HepG2 (cell line): ENCODE measurements around the gene HTRA3. TPM values are rescaled to one million over a fixed set of nuclear protein-coding genes. Genes with fewer than 3 reads are reported as not detected.

Experiments
- AHR ChIP-seq: IDR thresholded peaks from 2 replicates; pipeline ENCODE4 v1.6.1; 2018; ENCODE audit warnings: missing genetic modification reagents, missing compliant biosample characterization
- ARID5B ChIP-seq: IDR thresholded peaks from 2 replicates; pipeline ENCODE4 v1.4.0; 2020; ENCODE audit warnings: mild to moderate bottlenecking, missing genetic modification reagents
- BHLHE40 ChIP-seq: IDR thresholded peaks from 2 replicates; pipeline ENCODE4 v1.6.1; 2011; ENCODE audit warnings: low read length, improper control_type of control experiment
- CCAR2 ChIP-seq: fragments of 200-400 bp; formaldehyde crosslinking; optimal IDR thresholded peaks from 2 replicates; pipeline ENCODE3; 2018; ENCODE audit warnings: low read depth, mild to moderate bottlenecking, low read length, moderate library complexity
- FIP1L1 ChIP-seq: fragments of 200-400 bp; formaldehyde crosslinking; IDR thresholded peaks from 2 replicates; pipeline ENCODE4 v1.6.1; 2018; ENCODE audit warnings: low read depth, mild to moderate bottlenecking, low read length, moderate library complexity, borderline replicate concordance; ENCODE audit not compliant: insufficient read depth
- HIC2 ChIP-seq: sonication (generic); formaldehyde crosslinking; IDR thresholded peaks from 2 replicates; pipeline ENCODE4 v1.9.0; 2022; ENCODE audit warnings: low read depth, missing genetic modification reagents
- HNF4A ChIP-seq: sonication (generic); formaldehyde crosslinking; IDR thresholded peaks from 2 replicates; pipeline ENCODE4 v1.4.0; 2020; ENCODE audit warnings: missing genetic modification reagents
- KDM5B ChIP-seq: sonication (generic); formaldehyde crosslinking; IDR thresholded peaks from 2 replicates; pipeline ENCODE4 v1.4.0; 2020; ENCODE audit warnings: missing genetic modification reagents, mild to moderate bottlenecking, borderline replicate concordance
- MBNL3 ChIP-seq: fragments of 250-450 bp; sonication (Bioruptor Pico); conservative IDR thresholded peaks from 2 replicates; pipeline ENCODE4 v1.8.0; 2022; ENCODE audit warnings: mild to moderate bottlenecking, inconsistent platforms
- RXRA ChIP-seq: sonication (generic); formaldehyde crosslinking; IDR thresholded peaks from 2 replicates; pipeline ENCODE4 v1.5.1; 2020; ENCODE audit warnings: missing genetic modification reagents
- U2AF2 ChIP-seq: fragments of 200-400 bp; formaldehyde crosslinking; IDR thresholded peaks from 2 replicates; pipeline ENCODE4 v1.6.1; 2017; ENCODE audit warnings: low read depth, mild to moderate bottlenecking, low read length
- ZHX1 ChIP-seq: sonication (generic); formaldehyde crosslinking; IDR thresholded peaks from 2 replicates; pipeline ENCODE4 v1.8.1; 2022; ENCODE audit warnings: low read depth, mild to moderate bottlenecking, missing genetic modification reagents
- ZNF350 ChIP-seq: sonication (generic); formaldehyde crosslinking; IDR thresholded peaks from 2 replicates; pipeline ENCODE4 v1.4.0; 2020; ENCODE audit warnings: mild to moderate bottlenecking, low read depth, missing genetic modification reagents, borderline replicate concordance
- ZNF549 ChIP-seq: sonication (generic); formaldehyde crosslinking; IDR thresholded peaks from 2 replicates; pipeline ENCODE4 v1.5.0; 2020; ENCODE audit warnings: missing genetic modification reagents
- ZNF737 ChIP-seq: sonication (generic); formaldehyde crosslinking; IDR thresholded peaks from 2 replicates; pipeline ENCODE4 v1.5.0; 2020; ENCODE audit warnings: missing genetic modification reagents, mild to moderate bottlenecking, borderline replicate concordance
- ZNF746 ChIP-seq: sonication (generic); formaldehyde crosslinking; IDR thresholded peaks from 2 replicates; pipeline ENCODE4 v1.8.0; 2022; ENCODE audit warnings: mild to moderate bottlenecking, missing genetic modification reagents
- polyA plus RNA-seq, 8 experiments: library from polyadenylated mRNA; depleted of rRNA in 3 of 8; stranded (reverse) in 7 of 8; unstranded in 1 of 8; fragments of >200 nt; fragmentation: Illumina TruSeq in 4 of 8; extraction: Trizol in 4 of 8; gene quantifications; 2 replicates each; pipeline versions ENCODE4 v1.2.1 to v1.2.3, GENCODE V29; 2011 to 2016; ENCODE audit warnings: low read depth in 4 of 8, missing spikeins in 1 of 8, mixed read lengths in 1 of 8; ENCODE audit not compliant: insufficient read depth in 1 of 8
- total RNA-seq, 5 experiments: library from RNA; depleted of rRNA; stranded (reverse); fragments of >200 nt; fragmentation: Illumina TruSeq; extraction: Trizol; gene quantifications; 2 replicates each; pipeline ENCODE4 v1.2.3, GENCODE V29; 2016; ENCODE audit warnings: low read depth in 1 of 5
- TF ChIP-seq, protein P1 (sequence below): sonication (generic); formaldehyde crosslinking; IDR thresholded peaks from 2 replicates; pipeline ENCODE4 v1.5.0; 2020; ENCODE audit warnings: mild to moderate bottlenecking, missing genetic modification reagents, borderline replicate concordance

Gene HTRA3
- total and polyA plus RNA-seq, 2 of the 13 experiments (the other 11 are each of a cell fraction or from before 2014, with no cell fraction given) = 0.17 TPM; not detected in 1

GRCh38 chr4:8238515-8239053, 31.0 kb upstream of the HTRA3 start (continued):
- TF ChIP-seq ZHX1 (CRISPR knock-in tag) = peak; percentile 7; the same call in 1 of the 2 replicates
- TF ChIP-seq MBNL3 (CRISPR knock-in tag) = no peak
- TF ChIP-seq ZNF549 (CRISPR knock-in tag) = no peak
- TF ChIP-seq RXRA (CRISPR knock-in tag) = peak; percentile 76
- TF ChIP-seq ZNF350 (CRISPR knock-in tag) = peak; percentile 44; the same call in 1 of the 2 replicates
- TF ChIP-seq AHR (CRISPR knock-in tag) = no peak
- TF ChIP-seq ZNF746 = peak; percentile 45; the same call in 1 of the 2 replicates
- TF ChIP-seq KDM5B (CRISPR knock-in tag) = no peak; the same call in 1 of the 2 replicates
- peak; percentile 95 for TF ChIP-seq HNF4A
- no peak for TF ChIP-seq FIP1L1
- TF ChIP-seq ZNF737 (CRISPR knock-in tag) = no peak
- TF ChIP-seq BHLHE40 = no peak
- no peak for TF ChIP-seq U2AF2
- TF ChIP-seq HIC2 (CRISPR knock-in tag) = peak; percentile 43; the same call in 1 of the 2 replicates
- TF ChIP-seq ARID5B (CRISPR knock-in tag) = peak; percentile 59
- peak; percentile 58 for TF ChIP-seq CCAR2
- TF ChIP-seq, protein P1, sequence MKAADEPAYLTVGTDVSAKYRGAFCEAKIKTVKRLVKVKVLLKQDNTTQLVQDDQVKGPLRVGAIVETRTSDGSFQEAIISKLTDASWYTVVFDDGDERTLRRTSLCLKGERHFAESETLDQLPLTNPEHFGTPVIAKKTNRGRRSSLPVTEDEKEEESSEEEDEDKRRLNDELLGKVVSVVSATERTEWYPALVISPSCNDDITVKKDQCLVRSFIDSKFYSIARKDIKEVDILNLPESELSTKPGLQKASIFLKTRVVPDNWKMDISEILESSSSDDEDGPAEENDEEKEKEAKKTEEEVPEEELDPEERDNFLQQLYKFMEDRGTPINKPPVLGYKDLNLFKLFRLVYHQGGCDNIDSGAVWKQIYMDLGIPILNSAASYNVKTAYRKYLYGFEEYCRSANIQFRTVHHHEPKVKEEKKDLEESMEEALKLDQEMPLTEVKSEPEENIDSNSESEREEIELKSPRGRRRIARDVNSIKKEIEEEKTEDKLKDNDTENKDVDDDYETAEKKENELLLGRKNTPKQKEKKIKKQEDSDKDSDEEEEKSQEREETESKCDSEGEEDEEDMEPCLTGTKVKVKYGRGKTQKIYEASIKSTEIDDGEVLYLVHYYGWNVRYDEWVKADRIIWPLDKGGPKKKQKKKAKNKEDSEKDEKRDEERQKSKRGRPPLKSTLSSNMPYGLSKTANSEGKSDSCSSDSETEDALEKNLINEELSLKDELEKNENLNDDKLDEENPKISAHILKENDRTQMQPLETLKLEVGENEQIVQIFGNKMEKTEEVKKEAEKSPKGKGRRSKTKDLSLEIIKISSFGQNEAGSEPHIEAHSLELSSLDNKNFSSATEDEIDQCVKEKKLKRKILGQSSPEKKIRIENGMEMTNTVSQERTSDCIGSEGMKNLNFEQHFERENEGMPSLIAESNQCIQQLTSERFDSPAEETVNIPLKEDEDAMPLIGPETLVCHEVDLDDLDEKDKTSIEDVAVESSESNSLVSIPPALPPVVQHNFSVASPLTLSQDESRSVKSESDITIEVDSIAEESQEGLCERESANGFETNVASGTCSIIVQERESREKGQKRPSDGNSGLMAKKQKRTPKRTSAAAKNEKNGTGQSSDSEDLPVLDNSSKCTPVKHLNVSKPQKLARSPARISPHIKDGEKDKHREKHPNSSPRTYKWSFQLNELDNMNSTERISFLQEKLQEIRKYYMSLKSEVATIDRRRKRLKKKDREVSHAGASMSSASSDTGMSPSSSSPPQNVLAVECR = peak; percentile 65; the same call in 1 of the 2 replicates
